Vein endothelial cell (primary cell): ENCODE data around the gene USP16. TPM values are rescaled to one million over a fixed set of nuclear protein-coding genes. Genes with fewer than 3 reads are reported as not detected.

Source experiments
- total RNA-seq: library from RNA; depleted of rRNA; stranded (reverse); fragments of >200 nt; gene quantifications from 2 replicates; pipeline ENCODE4 v1.2.3, GENCODE V29; 2012

USP16 gene
- total RNA-seq = 26.5 and 36.1 TPM in 2 replicates

GRCh38 chr21:29024474-29025327, at the start of gene USP16:
Gene USP16 (plus strand): TSS chr21:29024668. CDS start chr21:29027914, 3,246 bp downstream.

GRCh38 chr21:28992526-28993292, 31.8 kb upstream of the USP16 start, which contains the start of gene LTN1:
Gene LTN1 (minus strand): TSS chr21:28992877. CDS start chr21:28992805, 72 bp downstream.

GRCh38 chr21:29073222-29074006, 48.9 kb downstream of the USP16 start, which contains the start of gene CCT8:
Gene CCT8 (minus strand): TSS chr21:29073648. CDS start chr21:29073590, 58 bp downstream.

Other genes starting within 250 kb of the USP16 start
- 26.1 and 33.8 TPM in 2 replicates for gene LTN1, start 31.8 kb upstream of the USP16 start, total RNA-seq
- 23.6 and 24.8 TPM in 2 replicates for gene RWDD2B, start 5.3 kb upstream of the USP16 start, total RNA-seq
- 241 and 253 TPM in 2 replicates for gene CCT8, start 49.0 kb downstream of the USP16 start, total RNA-seq
- gene MAP3K7CL, start 106.0 kb downstream of the USP16 start, total RNA-seq = 5.2 and 6.7 TPM in 2 replicates